CD4-positive, alpha-beta T cell treated with Interleukin-2 at 100 ng/mL for 4 hours (primary cell): Measurements from ENCODE around the gene CCT7.

Experiments used
- DNase-seq: peaks from one replicate; pipeline ENCODE4 v3.0.0-alpha.2; 2020; ENCODE audit warnings: low spot score

The CCT7 gene

DNA sequence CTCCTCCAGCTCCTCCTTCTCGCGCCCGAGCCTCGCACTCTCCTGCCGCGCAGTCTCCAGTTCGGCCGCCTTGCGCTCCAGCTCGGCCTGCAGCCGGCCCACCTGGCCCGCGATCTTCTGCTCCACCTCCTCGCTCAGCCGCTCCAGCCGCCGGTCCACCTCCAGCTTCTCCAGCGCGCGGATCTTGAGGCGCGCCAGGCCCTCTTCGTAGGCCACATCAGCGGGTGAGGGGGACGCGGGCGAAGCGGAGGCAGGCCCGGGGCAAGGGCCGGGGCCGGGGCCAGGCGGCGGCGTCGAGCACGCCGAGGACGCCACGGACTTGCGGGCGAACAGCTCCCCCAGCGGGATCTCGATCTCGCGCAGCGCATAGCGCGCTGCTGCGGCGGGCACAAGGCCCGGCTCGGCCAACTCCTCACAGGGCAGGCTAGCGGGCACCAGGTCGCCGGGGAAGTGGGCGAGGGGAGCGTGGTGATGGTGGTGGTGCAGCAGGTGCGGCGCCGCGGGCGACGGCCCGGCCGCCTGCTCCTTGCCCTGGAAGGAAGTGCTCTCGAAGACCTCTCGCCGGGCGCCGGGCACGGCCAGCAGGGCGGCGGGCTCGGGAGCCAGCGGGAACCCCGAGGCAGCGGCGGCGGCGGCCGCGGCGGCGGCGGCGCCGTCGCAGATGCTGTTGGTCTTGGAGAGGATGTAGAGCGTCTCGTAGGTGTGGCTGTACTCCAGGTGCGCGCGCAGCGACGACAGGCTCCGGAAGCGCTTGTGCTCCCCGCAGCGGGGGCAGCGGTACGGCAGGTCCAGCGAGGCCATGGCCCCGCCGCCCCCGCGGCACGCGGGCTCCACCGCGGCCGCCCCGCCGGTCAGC lies 35.0 kb downstream of the CCT7 start:
- DNase-seq, result peak; percentile 82

DNA sequence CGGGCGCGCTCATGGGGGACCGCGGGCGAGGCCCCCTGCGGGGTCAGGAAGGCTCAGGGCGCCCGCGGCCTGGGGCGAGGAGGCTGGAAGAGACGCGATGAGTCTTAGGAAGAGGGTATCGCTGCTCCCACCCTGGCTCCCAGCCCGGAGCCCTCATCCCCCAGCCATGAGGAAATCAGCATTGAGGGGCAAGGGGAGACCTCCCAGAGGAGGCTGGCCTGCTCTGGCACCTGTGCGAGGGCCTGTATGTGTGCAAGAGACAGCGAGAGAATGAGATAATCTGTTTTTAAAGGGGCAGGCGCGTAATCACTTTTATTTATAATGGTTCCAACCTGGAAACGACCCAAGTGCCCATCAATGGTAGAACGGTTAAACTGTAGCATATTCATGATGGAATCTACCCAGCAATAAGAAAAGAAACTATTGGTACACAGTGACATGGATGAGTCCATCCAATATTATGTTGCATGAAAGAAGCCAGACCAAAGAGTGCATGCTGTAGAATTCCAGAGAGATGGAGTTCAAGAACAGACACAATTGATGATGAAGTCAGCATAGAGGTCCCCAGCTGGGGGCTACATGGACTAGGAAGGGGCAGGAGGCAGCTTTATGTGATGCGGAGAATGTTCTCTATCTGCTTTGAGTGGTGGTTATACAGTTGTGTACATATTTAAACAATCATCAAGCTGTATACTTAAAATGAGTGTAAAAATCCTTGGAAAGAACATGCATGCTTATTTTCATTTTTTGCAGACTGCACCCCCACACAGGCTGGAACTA lies 35.8 kb downstream of the CCT7 start:
- DNase-seq, result no peak

DNA sequence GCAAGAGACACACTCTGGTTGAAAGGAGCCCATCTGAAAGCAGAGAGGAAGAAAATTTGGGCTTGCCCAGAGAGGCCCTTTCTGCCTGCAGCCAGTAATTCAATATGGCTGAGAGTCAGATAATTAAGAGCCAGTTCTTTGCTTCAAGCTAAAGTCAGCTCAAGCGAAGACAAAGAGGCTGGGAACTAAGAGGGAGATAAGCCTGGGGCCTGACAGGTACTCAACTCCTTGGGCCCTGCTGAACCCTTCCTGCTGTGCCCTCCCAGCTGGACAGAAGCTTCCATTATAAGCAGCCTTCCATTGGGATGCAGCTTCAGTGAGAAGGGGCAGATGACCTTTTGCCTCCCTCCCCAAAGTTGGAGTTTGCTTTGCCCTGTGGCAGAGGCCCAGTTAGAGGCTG lies 38.2 kb downstream of the CCT7 start:
- DNase-seq, result no peak

DNA sequence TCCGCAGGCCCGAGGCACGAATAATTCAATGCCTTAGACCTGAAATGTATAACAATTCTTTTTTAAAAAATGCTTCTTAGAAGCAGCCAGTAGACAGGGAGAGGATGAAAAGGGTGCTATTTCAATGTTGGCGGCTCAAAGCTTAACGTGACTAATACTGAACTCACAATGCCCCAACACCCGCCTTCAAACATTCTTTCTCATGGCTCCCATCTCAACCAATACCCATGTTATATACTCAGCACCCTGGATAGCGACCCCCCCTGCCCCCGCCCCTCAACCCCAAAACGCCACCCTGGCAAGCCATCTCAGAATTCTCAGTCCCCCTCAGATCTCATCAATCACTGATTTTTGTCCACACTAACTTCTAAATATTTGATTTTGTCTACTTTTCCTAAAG lies 45.7 kb downstream of the CCT7 start:
- DNase-seq, result no peak

DNA sequence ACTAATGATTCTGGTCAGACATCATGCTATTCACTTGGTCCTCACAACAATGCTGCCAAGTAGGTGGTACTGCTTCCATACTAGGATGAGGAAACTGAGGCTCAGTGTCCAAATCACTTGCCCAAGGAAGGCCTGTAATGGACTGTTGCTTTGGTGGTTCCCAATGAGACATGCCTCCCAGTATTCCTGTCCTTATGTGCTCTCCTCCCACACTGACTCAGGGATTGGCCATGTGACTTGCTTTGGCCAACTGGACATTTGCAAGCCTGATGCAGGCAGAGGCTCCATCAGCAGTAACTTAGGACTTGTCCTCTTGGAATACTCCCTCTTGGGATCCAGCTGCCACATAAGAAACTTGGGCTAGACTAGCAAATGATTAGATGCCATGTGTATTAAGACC lies 47.1 kb downstream of the CCT7 start:
- DNase-seq, result no peak

DNA sequence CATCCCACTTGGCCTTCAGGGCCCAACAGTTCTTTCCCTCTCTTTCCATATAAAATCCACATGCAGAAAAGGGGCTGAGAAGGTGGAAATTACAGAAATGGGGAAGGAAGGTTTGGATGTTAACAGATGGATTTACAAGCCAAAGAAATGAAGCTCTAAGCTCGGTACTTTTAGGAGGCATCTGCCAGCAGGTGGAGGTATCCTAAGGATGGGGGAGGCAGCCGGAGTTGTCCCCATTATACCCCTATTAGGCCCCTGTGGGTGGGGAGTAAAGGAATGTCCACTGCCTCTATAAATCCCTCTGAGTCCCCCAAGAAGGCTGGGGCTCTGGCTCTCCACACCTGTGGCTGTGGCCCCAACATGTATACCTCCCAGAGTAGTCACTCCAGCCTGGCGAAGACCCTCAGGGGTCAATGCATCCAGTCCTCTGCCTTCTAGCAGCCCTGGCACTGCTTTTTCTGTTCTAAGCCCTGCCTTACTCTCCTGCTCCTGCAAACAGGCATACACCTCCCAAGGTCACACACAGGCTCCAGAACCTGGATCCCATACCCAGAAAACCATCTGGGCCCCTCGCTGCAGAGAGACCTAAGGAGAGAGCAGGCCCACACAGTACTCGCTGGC lies 48.9 kb downstream of the CCT7 start:
- no peak for DNase-seq

DNA sequence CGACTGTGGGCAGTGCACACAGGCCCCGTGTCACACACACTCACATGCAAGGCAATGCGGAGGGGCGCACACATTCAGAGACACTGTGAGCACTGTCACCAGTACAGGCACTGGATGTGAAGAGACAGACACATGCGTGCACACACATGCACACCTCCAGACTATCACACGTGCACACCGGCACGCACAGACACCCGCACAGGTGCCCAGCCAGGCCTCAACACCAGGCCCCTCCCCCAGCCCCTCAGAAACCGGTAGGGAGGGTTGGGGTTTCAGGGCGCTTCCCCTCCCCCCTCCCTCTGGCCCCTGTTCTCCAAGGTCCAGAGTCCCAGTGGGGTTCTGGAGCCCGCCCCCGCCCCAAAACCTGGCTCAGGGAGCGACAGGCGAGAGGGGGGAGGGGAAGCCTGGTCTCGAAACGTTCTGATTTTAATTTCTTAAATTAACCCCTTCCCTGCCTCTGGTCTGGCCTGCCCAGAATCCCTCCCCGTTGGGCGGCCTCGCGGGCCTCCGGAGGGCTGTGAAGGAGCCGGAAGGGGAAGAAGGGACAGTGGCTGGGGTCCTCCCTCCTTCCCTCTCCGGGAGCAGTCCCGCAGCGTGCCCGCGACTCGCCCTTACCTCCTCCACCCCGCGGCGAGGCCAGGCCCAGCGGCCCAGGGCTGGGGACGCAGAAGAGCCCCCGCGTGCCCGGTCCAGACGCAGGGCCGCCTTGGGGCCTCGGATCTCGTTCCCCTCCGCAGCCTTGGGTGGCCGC lies 49.6 kb downstream of the CCT7 start:
- no peak for DNase-seq

DNA sequence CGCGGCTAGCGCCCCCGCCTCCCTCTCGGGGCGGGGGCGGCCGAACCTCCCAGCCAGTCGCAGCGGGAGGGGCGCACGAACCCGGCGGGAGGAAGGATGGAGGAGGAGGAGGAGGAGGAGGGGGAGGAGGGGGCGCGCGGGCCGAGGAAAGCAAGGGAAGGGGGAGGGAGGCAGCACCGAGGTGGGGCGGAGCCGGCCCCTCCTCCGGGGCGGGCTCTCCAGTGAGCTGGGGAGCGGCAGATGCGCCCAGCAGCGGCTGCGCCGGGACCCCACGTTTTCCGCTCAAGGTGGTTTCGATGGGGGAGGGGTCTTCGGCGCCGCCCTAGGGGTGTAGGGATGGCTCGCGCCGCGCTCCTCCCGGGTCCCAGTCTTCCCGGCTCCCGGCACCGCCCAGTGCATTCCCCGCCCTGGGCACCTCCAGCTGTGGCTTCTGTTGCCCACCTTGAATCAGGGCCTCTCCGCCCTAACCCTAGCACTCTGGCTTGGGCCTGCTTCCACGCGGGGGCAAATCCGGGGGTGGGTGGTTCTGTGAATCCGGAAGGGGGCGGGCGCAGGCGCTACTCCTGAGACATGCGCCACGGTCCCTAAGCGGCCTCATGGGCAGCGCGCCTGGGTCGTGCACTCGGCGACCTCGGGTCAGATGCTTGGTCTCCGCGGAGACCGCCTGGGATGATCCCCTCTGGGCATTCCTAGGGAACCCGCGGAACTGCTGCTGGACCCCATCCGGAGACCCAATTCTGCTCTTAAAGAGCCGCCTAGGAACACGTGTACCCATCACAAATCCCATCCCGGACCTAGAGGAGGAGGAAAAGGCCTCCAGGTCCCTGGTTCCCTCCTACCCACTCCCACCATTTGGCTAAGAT lies 50.4 kb downstream of the CCT7 start, which contains the start of gene FBXO41:
Gene FBXO41, minus strand, starts transcription at position 183 of the 863 bp plus-strand sequence. CDS start 14,848 bp downstream, outside the sequence.
- DNase-seq, result peak; percentile 56

DNA sequence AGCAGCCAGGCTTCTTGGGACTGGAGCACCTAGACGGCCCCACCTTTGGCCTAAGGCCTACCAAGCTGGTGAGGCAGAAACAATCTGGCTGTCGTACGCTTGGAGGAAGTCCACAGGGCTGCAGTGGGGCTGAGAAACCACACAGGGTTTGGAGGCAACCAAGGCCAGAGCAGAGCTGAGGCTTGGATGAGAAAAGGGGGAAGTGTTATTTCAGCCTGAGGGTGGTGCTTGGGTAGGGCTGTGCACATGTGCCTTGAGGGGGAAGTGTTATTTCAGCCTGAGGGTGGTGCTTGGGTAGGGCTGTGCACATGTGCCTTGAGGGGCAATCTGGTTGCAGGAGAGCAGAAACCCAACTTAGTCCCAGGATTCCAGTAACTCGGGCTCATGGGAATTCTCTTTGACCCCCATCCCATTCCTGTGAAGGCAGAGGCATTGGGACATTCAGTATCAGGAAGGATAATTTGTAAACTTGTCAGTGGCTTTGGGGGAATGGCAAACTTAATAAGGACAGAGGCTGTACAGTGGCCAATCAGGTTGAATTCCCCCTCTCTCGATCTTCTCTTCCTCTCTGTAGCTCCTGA lies 51.1 kb downstream of the CCT7 start:
- peak; percentile 13 for DNase-seq

DNA sequence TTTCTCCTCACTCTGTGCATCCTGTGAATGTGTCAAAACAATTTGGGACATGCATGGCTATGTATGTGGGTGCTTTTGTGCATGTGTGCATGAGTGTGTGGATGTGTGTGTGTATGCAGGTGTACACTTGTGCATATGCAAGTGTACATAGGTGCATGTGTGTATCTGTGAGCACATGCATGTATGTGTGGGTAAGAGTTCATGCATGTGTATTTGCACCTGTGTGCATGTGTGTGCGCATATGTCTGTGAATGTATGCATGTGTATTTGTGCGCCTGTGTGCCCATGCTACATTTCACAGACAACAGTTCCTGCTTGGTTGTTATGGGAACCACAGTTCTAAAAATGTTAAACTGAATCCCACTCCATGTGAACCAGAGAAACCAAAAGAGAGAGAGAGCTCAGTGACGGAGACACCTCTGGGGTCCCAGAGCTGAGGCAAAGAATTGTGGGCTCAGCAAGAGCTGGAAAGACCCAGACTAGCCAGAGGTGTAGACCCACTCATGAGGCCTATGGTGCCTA lies 52.1 kb downstream of the CCT7 start:
- no peak for DNase-seq

DNA sequence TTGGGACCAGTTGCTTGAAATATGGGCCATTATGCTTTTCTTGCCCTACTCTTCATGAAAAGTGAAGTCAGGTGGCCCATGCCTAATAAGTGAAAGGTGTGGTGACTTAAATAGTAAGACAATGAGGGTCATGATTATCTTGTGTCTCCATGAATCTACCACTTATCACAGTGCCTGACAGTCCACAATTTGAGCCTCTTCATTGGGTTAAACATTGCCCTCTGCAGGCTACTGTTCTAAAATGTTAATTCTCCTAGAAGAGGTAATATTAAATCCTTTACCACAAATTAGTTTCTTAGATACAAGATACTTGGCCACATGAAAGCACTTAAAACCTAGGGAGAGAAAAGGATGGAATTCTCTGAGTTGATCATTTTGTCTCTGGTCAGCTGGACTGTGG lies 55.2 kb downstream of the CCT7 start:
- DNase-seq, result no peak

DNA sequence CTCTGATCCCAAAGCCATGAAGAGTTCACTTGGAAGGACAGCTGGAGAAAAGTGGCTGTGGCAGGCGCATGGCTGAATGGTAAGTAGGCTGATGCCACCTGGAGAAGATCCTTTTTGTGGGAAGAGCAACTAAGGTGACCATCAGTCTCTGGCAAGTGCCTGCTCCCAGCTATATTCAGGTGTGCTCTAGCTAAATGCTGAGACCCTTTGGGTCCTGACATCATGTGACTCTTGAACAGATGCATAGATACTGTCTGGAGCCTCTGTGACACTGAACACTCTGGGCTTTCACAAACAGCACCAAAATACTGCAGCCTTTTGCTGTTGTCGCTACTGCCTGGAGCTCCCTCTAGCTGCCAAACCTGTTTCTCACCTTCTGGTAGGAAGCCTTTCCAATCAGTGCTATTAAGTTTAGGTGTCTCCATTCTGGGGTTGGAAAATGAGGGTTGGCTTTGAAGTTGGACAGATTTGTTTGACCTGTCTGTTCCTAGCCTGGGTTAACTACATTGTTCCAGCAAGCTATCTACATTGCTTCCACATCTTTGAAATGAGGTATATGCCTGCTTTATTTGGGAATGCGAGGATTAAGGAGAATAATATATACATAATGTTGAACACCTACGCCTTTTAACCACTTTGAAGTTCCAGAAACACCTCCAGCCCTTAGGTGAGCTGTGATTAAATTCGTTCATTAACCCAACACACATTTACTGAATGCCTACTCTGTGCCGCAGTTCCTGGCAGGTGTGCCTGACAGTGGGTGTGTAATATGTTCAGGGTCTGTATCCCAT lies 56.1 kb downstream of the CCT7 start:
- DNase-seq, result peak; percentile 54

DNA sequence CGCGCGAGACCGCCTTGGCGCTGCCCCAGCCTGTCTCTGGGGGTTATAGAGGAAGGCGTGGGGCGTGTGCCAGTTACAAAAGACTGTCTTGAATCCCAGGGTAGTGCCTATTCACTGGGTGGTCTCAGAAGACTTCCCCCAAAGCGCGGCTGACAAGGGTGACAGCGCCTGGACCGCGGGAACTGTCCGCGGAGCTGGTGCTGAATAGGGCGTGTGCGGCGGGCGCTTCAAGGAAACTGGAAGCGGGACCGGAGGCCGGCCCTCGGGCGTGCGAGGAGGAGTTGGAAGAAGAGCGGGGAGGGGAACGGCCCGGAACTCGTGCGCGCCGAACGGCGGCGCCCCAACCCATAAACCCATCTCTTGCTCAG lies 57.0 kb downstream of the CCT7 start:
- DNase-seq, result peak; percentile 43

DNA sequence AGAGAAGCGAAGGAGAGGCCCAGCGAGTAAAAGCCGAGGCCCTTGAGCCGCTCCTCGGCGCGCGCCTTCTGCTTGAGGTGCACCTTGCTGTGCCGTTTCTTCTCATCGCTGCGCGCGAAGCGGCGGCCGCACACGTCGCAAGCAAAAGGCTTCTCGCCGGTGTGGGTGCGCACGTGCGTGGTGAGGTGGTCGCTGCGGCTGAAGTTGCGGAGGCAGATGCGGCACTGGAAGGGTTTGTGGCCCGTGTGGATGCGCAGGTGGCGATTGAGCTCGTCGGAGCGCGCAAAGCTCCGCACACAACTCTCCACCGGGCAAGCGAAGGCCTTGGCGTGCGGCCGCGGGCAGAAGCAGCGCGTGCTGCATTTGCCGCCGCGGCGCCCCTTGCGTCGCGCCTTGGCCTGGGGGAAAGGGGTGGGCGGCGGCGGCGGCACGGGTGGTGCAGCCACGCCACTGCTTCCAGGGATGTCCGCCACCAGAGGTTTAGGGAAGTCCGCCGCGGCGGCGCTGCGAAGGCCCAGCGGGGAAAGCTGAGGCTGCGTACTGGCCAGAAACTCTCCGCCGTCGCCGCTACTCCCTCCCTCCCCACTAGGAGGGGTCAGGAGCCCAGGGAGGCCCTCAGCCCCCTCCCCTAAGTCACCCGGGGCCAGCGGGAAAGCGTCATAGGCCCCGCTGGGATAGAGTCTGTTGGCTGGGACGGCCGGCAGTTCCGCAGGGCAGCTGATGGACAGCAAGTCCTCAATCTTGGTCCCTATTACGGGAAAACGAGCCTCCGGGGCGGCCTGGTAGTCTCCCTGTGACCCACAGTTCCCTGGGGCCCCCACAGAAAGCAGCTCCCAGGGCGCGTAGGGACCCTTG lies 57.6 kb downstream of the CCT7 start:
- no peak for DNase-seq

DNA sequence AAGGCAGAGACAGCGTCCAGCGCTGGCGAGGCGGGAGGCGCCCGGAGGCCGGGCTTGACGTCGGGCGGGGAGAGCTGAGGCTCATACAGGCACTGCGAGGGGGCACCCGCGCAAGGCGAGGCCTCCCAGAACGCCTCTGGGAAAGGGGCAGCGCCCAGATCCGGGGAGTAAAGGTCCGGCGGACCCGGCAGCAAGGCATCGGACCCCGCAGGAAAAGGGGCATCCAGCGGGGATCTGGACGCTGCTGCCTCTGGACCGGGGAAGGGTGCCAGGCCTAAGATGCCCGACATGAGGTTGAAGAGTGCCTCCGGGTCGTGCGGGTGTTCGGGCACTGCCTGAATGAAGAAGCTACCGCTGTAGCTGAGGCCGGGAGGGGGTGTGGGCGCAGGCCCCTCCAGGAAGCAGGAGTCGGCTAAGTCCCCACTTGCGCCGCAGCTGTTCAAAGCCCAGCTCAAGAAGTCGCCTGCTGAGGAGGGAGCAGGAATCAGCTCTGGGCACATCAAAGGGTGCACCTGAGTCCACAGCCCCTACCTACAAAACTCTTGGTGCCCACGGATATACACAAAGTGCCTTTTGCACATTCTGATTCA lies 58.3 kb downstream of the CCT7 start:
- no peak for DNase-seq

DNA sequence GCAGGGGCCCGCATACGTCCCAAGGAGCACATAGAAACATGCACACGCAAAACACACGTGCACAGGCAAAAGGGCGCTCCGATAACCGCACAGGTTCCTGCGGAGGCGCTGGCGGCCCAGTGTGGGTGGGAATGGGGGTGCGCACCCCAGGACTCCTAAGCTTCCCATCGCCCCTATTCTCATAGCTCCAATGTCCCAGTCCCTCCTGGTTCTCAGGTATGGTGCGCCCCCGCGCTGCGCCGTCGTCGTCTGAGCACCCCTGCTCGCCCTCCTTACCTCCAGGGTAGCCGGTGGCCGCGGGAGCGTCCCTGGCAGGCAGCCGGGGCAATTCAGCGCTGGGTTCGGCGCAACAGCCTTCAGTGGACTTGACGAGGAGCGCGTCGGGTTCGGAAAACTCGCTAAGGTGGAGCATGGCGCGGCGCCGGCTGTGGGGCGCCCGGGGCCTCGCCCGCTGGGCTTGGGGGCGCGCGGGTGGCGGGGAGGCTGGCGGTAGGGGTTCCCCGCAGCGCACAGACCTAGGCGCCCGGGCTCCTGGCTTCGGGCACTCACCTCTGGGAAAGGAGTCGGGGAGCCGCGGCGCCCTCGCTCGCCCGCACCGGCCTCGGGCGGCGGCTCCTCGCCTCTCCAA lies 58.9 kb downstream of the CCT7 start:
- no peak for DNase-seq

DNA sequence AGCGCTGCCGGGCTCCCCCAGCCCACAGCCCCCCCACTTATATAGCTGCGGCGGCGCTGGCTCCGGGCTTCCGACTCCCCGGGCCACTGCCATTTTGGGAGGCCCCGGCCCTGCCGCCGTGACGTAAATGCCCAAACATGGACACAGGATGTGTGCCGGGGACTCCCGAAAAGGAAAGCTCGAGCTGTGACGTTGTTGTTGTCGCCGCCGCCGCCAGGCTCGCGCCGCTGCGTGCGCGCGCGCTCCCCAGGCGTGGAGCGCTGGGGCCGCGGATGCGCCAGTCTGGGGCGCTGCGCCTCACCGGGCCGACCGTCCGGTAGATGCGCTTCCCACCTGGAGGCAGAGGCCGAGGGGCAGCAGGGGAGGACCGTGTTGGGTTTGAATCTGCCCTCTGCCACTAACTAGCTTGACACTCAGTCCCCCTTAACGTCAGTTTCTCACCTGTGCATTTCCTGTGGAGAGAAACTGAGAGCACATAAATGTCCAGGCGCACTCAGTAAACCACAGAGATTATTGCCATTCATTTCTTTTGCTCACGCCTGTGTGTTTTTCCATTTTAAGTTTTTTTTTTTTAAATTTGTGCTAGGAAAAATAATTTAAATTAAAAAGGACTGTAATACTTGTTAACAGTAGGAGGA lies 59.5 kb downstream of the CCT7 start, which contains the start of gene EGR4:
Gene EGR4, minus strand, starts transcription at position 15 of the 638 bp plus-strand sequence. CDS start 231 bp downstream, outside the sequence.
- DNase-seq, result peak; percentile 90
